HEK293 (cell line): ENCODE results near the gene MSI2.

Experiments used
- CTCF ChIA-PET: fragments of 350-600 bp; formaldehyde crosslinking; extraction: SDS; loops from one replicate; lab custom pipeline; 2021; ENCODE audit warnings: antibody characterized with exemption; lab: Yijun Ruan, JAX
- POLR2A ChIA-PET: fragments of 300-600 bp; formaldehyde crosslinking; extraction: SDS; loops from one replicate; lab custom pipeline; 2020; ENCODE audit warnings: antibody characterized with exemption, inconsistent platforms; lab: Yijun Ruan, JAX
- H3K27ac ChIP-seq: fragments of 200-500 bp; sonication (Bioruptor generic); 2 replicates; pipeline ENCODE4 v1.5.1; 2014; ENCODE audit warnings: low read depth, low read length, control low read depth, inconsistent platforms; ENCODE audit errors: extremely low read depth
- H3K36me3 ChIP-seq, 2 experiments: fragments of 200-500 bp in 1 of 2; sonication (Bioruptor generic) in 1 of 2; 1 replicate in 1 of 2; 2 replicates in 1 of 2; pipeline ENCODE4 v1.5.1; 2014 to 2017; ENCODE audit warnings: inconsistent platforms in 2 of 2, low read length in 2 of 2; ENCODE audit not compliant: control insufficient read depth in 2 of 2, insufficient read depth in 1 of 2
- H3K4me1 ChIP-seq: fragments of 200-500 bp; sonication (Bioruptor generic); 2 replicates; pipeline ENCODE4 v1.5.1; 2014; ENCODE audit warnings: mild to moderate bottlenecking, low read length, inconsistent platforms; ENCODE audit not compliant: control insufficient read depth, insufficient read depth
- H3K4me3 ChIP-seq: 2 replicates; pipeline ENCODE4 v1.5.1; 2011; ENCODE audit warnings: low read depth, mild to moderate bottlenecking, control low read depth, low read length, moderate library complexity
- H3K9me3 ChIP-seq: fragments of 200-500 bp; sonication (Bioruptor generic); 2 replicates; pipeline ENCODE4 v1.5.1; 2014; ENCODE audit warnings: low read depth, low read length, inconsistent platforms; ENCODE audit not compliant: control insufficient read depth, insufficient read depth
- REPIN1 ChIP-seq: fragments of 450-650 bp; formaldehyde crosslinking; IDR thresholded peaks from 2 replicates; pipeline ENCODE4 v1.5.1; 2017; ENCODE audit warnings: missing biosample characterization, missing genetic modification characterization, low read depth
- ZIC2 ChIP-seq: fragments of 450-650 bp; formaldehyde crosslinking; IDR thresholded peaks from 2 replicates; pipeline ENCODE4 v1.5.1; 2016; ENCODE audit warnings: missing biosample characterization, missing genetic modification characterization
- ZNF174 ChIP-seq: fragments of 450-650 bp; formaldehyde crosslinking; IDR thresholded peaks from 2 replicates; pipeline ENCODE4 v1.5.0; 2017; ENCODE audit warnings: missing biosample characterization, mild to moderate bottlenecking, missing genetic modification characterization
- ZNF510 ChIP-seq: fragments of 450-650 bp; formaldehyde crosslinking; IDR thresholded peaks from 2 replicates; pipeline ENCODE4 v1.5.1; 2018; ENCODE audit warnings: mild to moderate bottlenecking, missing genetic modification characterization, missing biosample characterization; ENCODE audit not compliant: insufficient replicate concordance
- ZNF544 ChIP-seq: fragments of 450-650 bp; formaldehyde crosslinking; IDR thresholded peaks from 2 replicates; pipeline ENCODE4 v1.5.0; 2017; ENCODE audit warnings: missing biosample characterization, missing genetic modification characterization
- ZNF561 ChIP-seq: fragments of 450-650 bp; IDR thresholded peaks from 2 replicates; pipeline ENCODE4 v1.5.1; 2018; ENCODE audit warnings: missing biosample characterization, missing genetic modification characterization, borderline replicate concordance
- ZNF747 ChIP-seq: fragments of 450-650 bp; formaldehyde crosslinking; IDR thresholded peaks from 2 replicates; pipeline ENCODE4 v1.5.1; 2016; ENCODE audit warnings: missing biosample characterization, missing genetic modification characterization
- ZSCAN30 ChIP-seq: fragments of 450-650 bp; IDR thresholded peaks from 2 replicates; pipeline ENCODE4 v1.5.1; 2018; ENCODE audit warnings: missing biosample characterization, mild to moderate bottlenecking, missing genetic modification characterization, moderate library complexity
- TF ChIP-seq, protein P1 (sequence below): fragments of 450-650 bp; formaldehyde crosslinking; IDR thresholded peaks from 2 replicates; pipeline ENCODE4 v1.5.1; 2017; ENCODE audit warnings: missing biosample characterization, missing genetic modification characterization
- TF ChIP-seq, protein P2 (sequence below): fragments of 450-650 bp; formaldehyde crosslinking; IDR thresholded peaks from 2 replicates; pipeline ENCODE4 v1.5.1; 2016; ENCODE audit warnings: missing biosample characterization, missing genetic modification characterization, borderline replicate concordance
- TF ChIP-seq, protein P3 (sequence below): fragments of 450-650 bp; IDR thresholded peaks from 2 replicates; pipeline ENCODE4 v1.5.1; 2018; ENCODE audit warnings: missing biosample characterization, mild to moderate bottlenecking, missing genetic modification characterization
- TF ChIP-seq, protein P4 (sequence below): fragments of 450-650 bp; formaldehyde crosslinking; IDR thresholded peaks from 2 replicates; pipeline ENCODE4 v1.5.1; 2017; ENCODE audit warnings: missing biosample characterization, missing genetic modification characterization

MSI2 gene

DNA sequence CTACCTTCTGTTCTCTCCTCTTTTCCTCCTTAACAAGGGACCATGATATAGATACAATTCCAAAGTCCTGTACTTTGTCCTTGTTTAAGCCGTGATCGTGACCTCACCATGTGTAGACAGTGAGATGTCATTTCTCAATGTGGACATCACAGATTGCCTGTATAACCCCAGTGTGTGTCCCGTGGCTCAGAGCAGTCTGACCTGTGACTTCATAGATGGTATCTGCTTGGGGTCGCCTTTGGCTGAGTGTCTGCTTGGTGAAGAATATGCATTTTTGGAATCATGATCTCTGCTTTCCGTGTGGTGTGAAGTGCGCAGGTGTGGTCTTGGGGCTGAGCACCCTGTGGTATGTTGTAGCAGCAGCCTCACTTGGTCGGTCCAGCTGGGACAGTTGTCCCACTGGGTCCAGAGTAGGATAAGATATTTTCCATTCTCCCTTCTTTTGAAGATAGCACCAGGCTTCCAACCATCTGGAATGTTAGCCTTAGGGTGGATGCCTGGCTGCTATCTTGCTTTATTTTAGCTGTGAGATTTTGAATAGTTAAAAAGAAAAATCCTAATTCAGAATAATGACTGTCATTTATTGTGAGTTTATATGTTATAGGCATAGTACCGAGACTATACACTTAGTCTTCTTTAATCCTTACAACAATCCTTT is 13.4 kb downstream of the MSI2 start (continued):
- TF ChIP-seq ZNF510: no peak
- no peak for TF ChIP-seq ZNF747
- TF ChIP-seq, protein P1, sequence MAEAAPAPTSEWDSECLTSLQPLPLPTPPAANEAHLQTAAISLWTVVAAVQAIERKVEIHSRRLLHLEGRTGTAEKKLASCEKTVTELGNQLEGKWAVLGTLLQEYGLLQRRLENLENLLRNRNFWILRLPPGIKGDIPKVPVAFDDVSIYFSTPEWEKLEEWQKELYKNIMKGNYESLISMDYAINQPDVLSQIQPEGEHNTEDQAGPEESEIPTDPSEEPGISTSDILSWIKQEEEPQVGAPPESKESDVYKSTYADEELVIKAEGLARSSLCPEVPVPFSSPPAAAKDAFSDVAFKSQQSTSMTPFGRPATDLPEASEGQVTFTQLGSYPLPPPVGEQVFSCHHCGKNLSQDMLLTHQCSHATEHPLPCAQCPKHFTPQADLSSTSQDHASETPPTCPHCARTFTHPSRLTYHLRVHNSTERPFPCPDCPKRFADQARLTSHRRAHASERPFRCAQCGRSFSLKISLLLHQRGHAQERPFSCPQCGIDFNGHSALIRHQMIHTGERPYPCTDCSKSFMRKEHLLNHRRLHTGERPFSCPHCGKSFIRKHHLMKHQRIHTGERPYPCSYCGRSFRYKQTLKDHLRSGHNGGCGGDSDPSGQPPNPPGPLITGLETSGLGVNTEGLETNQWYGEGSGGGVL (tag by site-specific recombination): no peak
- TF ChIP-seq, protein P2, sequence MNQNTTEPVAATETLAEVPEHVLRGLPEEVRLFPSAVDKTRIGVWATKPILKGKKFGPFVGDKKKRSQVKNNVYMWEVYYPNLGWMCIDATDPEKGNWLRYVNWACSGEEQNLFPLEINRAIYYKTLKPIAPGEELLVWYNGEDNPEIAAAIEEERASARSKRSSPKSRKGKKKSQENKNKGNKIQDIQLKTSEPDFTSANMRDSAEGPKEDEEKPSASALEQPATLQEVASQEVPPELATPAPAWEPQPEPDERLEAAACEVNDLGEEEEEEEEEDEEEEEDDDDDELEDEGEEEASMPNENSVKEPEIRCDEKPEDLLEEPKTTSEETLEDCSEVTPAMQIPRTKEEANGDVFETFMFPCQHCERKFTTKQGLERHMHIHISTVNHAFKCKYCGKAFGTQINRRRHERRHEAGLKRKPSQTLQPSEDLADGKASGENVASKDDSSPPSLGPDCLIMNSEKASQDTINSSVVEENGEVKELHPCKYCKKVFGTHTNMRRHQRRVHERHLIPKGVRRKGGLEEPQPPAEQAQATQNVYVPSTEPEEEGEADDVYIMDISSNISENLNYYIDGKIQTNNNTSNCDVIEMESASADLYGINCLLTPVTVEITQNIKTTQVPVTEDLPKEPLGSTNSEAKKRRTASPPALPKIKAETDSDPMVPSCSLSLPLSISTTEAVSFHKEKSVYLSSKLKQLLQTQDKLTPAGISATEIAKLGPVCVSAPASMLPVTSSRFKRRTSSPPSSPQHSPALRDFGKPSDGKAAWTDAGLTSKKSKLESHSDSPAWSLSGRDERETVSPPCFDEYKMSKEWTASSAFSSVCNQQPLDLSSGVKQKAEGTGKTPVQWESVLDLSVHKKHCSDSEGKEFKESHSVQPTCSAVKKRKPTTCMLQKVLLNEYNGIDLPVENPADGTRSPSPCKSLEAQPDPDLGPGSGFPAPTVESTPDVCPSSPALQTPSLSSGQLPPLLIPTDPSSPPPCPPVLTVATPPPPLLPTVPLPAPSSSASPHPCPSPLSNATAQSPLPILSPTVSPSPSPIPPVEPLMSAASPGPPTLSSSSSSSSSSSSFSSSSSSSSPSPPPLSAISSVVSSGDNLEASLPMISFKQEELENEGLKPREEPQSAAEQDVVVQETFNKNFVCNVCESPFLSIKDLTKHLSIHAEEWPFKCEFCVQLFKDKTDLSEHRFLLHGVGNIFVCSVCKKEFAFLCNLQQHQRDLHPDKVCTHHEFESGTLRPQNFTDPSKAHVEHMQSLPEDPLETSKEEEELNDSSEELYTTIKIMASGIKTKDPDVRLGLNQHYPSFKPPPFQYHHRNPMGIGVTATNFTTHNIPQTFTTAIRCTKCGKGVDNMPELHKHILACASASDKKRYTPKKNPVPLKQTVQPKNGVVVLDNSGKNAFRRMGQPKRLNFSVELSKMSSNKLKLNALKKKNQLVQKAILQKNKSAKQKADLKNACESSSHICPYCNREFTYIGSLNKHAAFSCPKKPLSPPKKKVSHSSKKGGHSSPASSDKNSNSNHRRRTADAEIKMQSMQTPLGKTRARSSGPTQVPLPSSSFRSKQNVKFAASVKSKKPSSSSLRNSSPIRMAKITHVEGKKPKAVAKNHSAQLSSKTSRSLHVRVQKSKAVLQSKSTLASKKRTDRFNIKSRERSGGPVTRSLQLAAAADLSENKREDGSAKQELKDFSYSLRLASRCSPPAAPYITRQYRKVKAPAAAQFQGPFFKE (tag by site-specific recombination): no peak
- no peak for TF ChIP-seq ZSCAN30

DNA sequence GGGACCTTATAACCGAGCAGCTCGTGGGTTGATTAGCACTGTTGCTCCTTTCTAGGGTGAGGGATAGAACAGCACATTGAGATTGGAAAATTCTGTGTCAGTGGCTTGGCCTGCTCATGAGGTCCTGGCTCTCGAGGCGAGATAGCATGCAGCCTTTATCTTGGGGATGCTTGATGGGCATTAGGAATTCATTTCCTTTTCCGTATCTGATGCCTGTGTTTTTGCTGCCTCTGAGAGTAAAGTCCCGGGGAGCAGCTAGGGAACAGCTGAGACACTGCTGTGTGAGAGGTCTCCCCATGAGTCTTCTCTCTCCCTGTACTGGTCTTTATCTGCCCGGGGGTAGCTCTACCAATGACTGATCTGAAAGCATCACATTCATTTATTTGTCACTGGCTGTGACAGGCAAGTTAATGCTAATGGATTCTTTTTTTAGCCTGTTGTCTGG is 14.5 kb downstream of the MSI2 start:
- ChIA-PET POLR2A (no interaction called here), CTCF (interaction anchor here (0.6 to 3.5 kb wide), 4 partner anchors 28 to 535 kb away, joined by 3 to 15 read pairs (median 4); no protein-coding TSS in a partner anchor)
- H3K27ac ChIP-seq: no peak overlapping the region
- TF ChIP-seq REPIN1: no peak
- 0 out of 2 replicates have a peak, but pooled peaks have one; percentile 11 for TF ChIP-seq ZIC2 (tag by site-specific recombination)
- TF ChIP-seq ZNF174 (tag by site-specific recombination): no peak
- no peak overlapping the region for H3K4me3 ChIP-seq
- no peaks in the 10 kb centered on the region for H3K4me1 ChIP-seq
- peaks cover 0 to 76% of the 10 kb centered on the region in 2 experiments for H3K36me3 ChIP-seq
- no peaks in the 10 kb centered on the region for H3K9me3 ChIP-seq

DNA sequence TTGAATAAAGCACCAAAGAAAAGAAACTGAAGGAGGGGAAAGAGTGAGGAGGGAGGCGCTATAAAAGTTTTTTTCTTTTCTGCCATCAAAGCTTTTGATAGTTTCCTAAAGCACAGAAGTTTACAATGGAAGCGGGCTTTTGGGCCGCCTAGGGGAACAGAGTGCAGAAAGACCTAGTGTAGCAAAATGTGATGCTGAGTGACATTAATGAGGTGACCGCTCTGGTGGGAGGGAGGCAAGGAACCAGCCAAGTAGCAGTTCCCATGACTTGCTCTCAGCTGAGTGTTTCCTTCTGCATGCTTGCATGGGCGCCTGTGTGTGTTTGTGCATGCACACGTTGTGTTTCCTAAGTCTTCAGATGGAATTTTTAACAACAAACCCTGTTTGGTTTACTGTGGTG is 15.5 kb downstream of the MSI2 start:
- ChIA-PET POLR2A (interaction anchor here (0.5 kb wide), 1 partner anchor 311 kb away, joined by 3 read pairs; no protein-coding TSS in a partner anchor), CTCF (interaction anchor here (0.6 to 3.5 kb wide), 3 partner anchors 29 to 1012 kb away, joined by 3 to 15 read pairs (median 5); no protein-coding TSS in a partner anchor)
- peaks cover 0 to 71% of the 10 kb centered on the region in 2 experiments for H3K36me3 ChIP-seq

More for the DNA sequence above, 15.5 kb downstream of the MSI2 start:
- no peaks in the 10 kb centered on the region for H3K4me1 ChIP-seq
- H3K27ac ChIP-seq: no peak overlapping the region
- TF ChIP-seq, protein P3, sequence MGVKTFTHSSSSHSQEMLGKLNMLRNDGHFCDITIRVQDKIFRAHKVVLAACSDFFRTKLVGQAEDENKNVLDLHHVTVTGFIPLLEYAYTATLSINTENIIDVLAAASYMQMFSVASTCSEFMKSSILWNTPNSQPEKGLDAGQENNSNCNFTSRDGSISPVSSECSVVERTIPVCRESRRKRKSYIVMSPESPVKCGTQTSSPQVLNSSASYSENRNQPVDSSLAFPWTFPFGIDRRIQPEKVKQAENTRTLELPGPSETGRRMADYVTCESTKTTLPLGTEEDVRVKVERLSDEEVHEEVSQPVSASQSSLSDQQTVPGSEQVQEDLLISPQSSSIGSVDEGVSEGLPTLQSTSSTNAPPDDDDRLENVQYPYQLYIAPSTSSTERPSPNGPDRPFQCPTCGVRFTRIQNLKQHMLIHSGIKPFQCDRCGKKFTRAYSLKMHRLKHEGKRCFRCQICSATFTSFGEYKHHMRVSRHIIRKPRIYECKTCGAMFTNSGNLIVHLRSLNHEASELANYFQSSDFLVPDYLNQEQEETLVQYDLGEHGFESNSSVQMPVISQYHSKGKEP (tag by site-specific recombination): peak; percentile 26; the same call in 1 of the 2 replicates
- TF ChIP-seq ZNF544 (tag by site-specific recombination) (no peak), ZNF561 (tag by site-specific recombination) (no peak)
- TF ChIP-seq, protein P4, sequence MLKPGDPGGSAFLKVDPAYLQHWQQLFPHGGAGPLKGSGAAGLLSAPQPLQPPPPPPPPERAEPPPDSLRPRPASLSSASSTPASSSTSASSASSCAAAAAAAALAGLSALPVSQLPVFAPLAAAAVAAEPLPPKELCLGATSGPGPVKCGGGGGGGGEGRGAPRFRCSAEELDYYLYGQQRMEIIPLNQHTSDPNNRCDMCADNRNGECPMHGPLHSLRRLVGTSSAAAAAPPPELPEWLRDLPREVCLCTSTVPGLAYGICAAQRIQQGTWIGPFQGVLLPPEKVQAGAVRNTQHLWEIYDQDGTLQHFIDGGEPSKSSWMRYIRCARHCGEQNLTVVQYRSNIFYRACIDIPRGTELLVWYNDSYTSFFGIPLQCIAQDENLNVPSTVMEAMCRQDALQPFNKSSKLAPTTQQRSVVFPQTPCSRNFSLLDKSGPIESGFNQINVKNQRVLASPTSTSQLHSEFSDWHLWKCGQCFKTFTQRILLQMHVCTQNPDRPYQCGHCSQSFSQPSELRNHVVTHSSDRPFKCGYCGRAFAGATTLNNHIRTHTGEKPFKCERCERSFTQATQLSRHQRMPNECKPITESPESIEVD (tag by site-specific recombination): 0 out of 2 replicates have a peak, but pooled peaks have one; percentile 10
- TF ChIP-seq, all 188 proteins: peak for 2
- Histone ChIP-seq H3K9me3 (no peaks in the 10 kb centered on the region), H3K4me3 (no peak overlapping the region)
